H1 (cell line): ENCODE measurements around the gene KRTAP5-1. TPM values are rescaled to one million over a fixed set of nuclear protein-coding genes. Genes with fewer than 3 reads are reported as not detected.

Source experiments
- ASH2L ChIP-seq: fragments of 200-600, 300-600 bp; sonication (generic); IDR thresholded peaks from one replicate; pipeline ENCODE4 v1.7.1; 2017; ENCODE audit warnings: low read length
- CHD1 ChIP-seq: IDR thresholded peaks from 2 replicates; pipeline ENCODE4 v1.6.1; 2012; ENCODE audit warnings: low read depth, low read length, improper control_type of control experiment
- CTBP2 ChIP-seq: IDR thresholded peaks from 2 replicates; pipeline ENCODE4 v1.7.0; 2011; ENCODE audit warnings: borderline replicate concordance, mild to moderate bottlenecking, moderate library complexity, mixed read lengths, low read length; ENCODE audit not compliant: insufficient read depth, insufficient read length
- EP300 ChIP-seq, 2 experiments: IDR thresholded peaks; 1 replicate in 1 of 2; 2 replicates in 1 of 2; pipeline ENCODE4 v1.6.1; 2011 to 2012; ENCODE audit warnings: low read depth in 2 of 2, low read length in 2 of 2, mild to moderate bottlenecking in 2 of 2, borderline replicate concordance in 1 of 2, inconsistent platforms in 1 of 2, moderate library complexity in 1 of 2
- FOSL1 ChIP-seq: IDR thresholded peaks from 2 replicates; pipeline ENCODE4 v1.6.1; 2011; ENCODE audit warnings: mild to moderate bottlenecking, low read depth, low read length, moderate library complexity; ENCODE audit not compliant: insufficient read depth
- GABPA ChIP-seq: IDR thresholded peaks from 2 replicates; pipeline ENCODE4 v1.6.1; 2011; ENCODE audit warnings: mild to moderate bottlenecking, low read length, moderate library complexity, borderline replicate concordance; ENCODE audit not compliant: insufficient read depth
- HDAC6 ChIP-seq: IDR thresholded peaks from one replicate; pipeline ENCODE4 v1.7.1; 2012; ENCODE audit warnings: low read depth, mild to moderate bottlenecking, inconsistent platforms, low read length, moderate library complexity
- KDM1A ChIP-seq: fragments of 200-600, 300-600 bp; sonication (generic); IDR thresholded peaks from 2 replicates; pipeline ENCODE4 v1.7.1; 2016; ENCODE audit warnings: mild to moderate bottlenecking, low read length, borderline replicate concordance
- MAFK ChIP-seq: IDR thresholded peaks from 2 replicates; pipeline ENCODE4 v1.6.1; 2012; ENCODE audit warnings: low read depth, mild to moderate bottlenecking, improper control_type of control experiment, low read length
- NRF1 ChIP-seq: IDR thresholded peaks from 2 replicates; pipeline ENCODE4 v1.6.1; 2011; ENCODE audit warnings: mild to moderate bottlenecking, low read depth, low read length, improper control_type of control experiment
- POU5F1 ChIP-seq: IDR thresholded peaks from 2 replicates; pipeline ENCODE4 v1.6.1; 2011; ENCODE audit warnings: low read depth, mild to moderate bottlenecking, low read length, moderate library complexity
- SIN3A ChIP-seq, 2 experiments: IDR thresholded peaks in 1 of 2; conservative IDR thresholded peaks in 1 of 2; 2 replicates each; pipeline ENCODE4 v1.6.1; 2011 to 2012; ENCODE audit warnings: low read length in 2 of 2, improper control_type of control experiment in 1 of 2, low read depth in 1 of 2, mild to moderate bottlenecking in 1 of 2
- SP2 ChIP-seq: IDR thresholded peaks from 2 replicates; pipeline ENCODE4 v1.6.1; 2012; ENCODE audit warnings: mild to moderate bottlenecking, low read length, inconsistent platforms
- TAF7 ChIP-seq: optimal IDR thresholded peaks from 2 replicates; pipeline ENCODE3; 2011; ENCODE audit warnings: low read depth, mild to moderate bottlenecking, inconsistent platforms, low read length, moderate library complexity, borderline replicate concordance
- YY1 ChIP-seq: IDR thresholded peaks from 2 replicates; pipeline ENCODE4 v1.6.1; 2011; ENCODE audit warnings: low read depth, mild to moderate bottlenecking, low read length
- ZNF274 ChIP-seq: IDR thresholded peaks from 2 replicates; pipeline ENCODE4 v1.7.0; 2012; ENCODE audit warnings: low read length, borderline replicate concordance; ENCODE audit errors: extremely low read depth
- polyA plus RNA-seq, 7 experiments: library from polyadenylated mRNA; depleted of rRNA in 3 of 7; stranded (reverse) in 5 of 7; unstranded in 2 of 7; fragments of >200 nt in 5 of 7; fragments of 200-250 nt in 2 of 7; gene quantifications; 1 replicate in 5 of 7; 2 replicates in 1 of 7; 4 replicates in 1 of 7; pipeline versions ENCODE4 v1.2.1 to v1.2.3, GENCODE V29; 2011 to 2013; ENCODE audit warnings: missing spikeins in 2 of 7, mixed read lengths in 2 of 7
- total RNA-seq: library from RNA; stranded (reverse); fragmentation: NEBNext Ultra II Directional; extraction: Animal tissue kit (Norgen Biotek cat#: 25700); gene quantifications from 2 replicates; pipeline ENCODE4 v1.2.1, GENCODE V29; 2021
- TF ChIP-seq, protein P1 (sequence below): IDR thresholded peaks from 2 replicates; pipeline ENCODE4 v1.6.1; 2012; ENCODE audit warnings: inconsistent platforms
- TF ChIP-seq, protein P2 (sequence below): IDR thresholded peaks from 2 replicates; pipeline ENCODE4 v1.6.1; 2012; ENCODE audit warnings: inconsistent platforms
- TF ChIP-seq, protein P3 (sequence below): IDR thresholded peaks from 2 replicates; pipeline ENCODE4 v1.6.1; 2011; ENCODE audit warnings: low read length, improper control_type of control experiment

Gene KRTAP5-1
- total and polyA plus RNA-seq, 2 of the 8 experiments (the other 6 are each of a cell fraction or from before 2014, with no cell fraction given) = not detected

DNA sequence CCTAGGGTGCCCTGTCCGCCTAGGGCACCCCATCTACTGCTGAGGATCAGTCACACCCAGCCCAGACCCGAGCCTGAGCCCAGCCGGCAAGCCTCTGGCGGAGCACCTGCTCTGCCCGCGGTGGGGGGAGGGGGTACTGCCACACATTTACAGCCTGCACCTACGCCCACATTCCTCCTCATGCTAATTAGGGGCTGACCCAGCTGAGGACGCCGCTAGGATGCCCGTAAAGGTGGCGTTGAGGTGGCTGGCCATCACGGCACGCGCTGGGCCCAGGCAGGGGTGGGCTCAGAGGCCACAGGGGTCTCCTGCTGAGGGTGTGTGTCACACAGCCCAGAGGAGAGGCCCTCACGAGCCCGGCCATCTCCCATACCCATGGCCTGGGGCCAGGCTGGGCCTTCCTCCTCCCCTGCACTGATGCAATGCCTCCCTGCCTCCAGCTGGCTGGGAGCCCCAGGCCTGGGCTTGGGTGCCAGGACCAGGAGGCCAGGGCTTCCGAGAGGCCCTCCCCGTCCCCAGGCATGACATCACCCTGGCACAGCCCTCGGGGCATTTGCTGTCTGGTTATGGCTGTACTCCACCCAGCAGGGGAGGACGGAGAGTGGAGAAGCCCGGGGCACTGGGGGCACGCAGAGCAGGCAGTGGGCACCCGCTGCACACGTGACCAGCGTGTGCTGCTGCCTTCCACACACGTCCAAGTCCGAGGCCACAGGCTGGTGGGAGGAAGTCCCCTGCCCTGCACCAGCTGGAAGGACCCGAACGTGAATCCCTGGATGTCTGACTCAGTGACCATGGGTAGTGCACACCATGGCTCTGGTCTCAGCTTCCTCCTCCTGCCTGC lies 25.8 kb downstream of the KRTAP5-1 start (continued):
- TF ChIP-seq NRF1 (no peak), CTBP2 (peak; percentile 85), SP2 (no peak), YY1 (peak; percentile 52; the same call in 1 of the 2 replicates), EP300 (IDR thresholded peaks at IDR 0.05; ENCODE audit: borderline replicate concordance in 1 of 2, low read depth in 2 of 2, low read length in 2 of 2) (no peak; a peak in 1 of 3 replicates), TAF7 (no peak), CHD1 (no peak), KDM1A (no peak), MAFK (no peak), HDAC6 (no peak), ASH2L (no peak), POU5F1 (no peak), GABPA (0 out of 2 replicates have a peak, but pooled peaks have one; percentile 54), FOSL1 (no peak), ZNF274 (no peak), SIN3A (conservative IDR thresholded peaks at IDR 0.05 in 1 of 2, IDR thresholded peaks at IDR 0.05 in 1 of 2; ENCODE audit: low read depth in 1 of 2, low read length in 2 of 2) (no peak)
- TF ChIP-seq, protein P1, sequence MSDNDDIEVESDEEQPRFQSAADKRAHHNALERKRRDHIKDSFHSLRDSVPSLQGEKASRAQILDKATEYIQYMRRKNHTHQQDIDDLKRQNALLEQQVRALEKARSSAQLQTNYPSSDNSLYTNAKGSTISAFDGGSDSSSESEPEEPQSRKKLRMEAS = peak; percentile 89
- TF ChIP-seq, protein P2, sequence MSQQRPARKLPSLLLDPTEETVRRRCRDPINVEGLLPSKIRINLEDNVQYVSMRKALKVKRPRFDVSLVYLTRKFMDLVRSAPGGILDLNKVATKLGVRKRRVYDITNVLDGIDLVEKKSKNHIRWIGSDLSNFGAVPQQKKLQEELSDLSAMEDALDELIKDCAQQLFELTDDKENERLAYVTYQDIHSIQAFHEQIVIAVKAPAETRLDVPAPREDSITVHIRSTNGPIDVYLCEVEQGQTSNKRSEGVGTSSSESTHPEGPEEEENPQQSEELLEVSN = peak; percentile 56
- TF ChIP-seq, protein P3, sequence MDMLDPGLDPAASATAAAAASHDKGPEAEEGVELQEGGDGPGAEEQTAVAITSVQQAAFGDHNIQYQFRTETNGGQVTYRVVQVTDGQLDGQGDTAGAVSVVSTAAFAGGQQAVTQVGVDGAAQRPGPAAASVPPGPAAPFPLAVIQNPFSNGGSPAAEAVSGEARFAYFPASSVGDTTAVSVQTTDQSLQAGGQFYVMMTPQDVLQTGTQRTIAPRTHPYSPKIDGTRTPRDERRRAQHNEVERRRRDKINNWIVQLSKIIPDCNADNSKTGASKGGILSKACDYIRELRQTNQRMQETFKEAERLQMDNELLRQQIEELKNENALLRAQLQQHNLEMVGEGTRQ = no peak
